ENCODE measurements around the gene UBE2M. TPM values are rescaled to one million over a fixed set of nuclear protein-coding genes. Genes with fewer than 3 reads are reported as not detected.

UBE2M gene
- total RNA-seq, 6 experiments from 2014 or later = 91.5 to 114 (median 106) TPM

DNA sequence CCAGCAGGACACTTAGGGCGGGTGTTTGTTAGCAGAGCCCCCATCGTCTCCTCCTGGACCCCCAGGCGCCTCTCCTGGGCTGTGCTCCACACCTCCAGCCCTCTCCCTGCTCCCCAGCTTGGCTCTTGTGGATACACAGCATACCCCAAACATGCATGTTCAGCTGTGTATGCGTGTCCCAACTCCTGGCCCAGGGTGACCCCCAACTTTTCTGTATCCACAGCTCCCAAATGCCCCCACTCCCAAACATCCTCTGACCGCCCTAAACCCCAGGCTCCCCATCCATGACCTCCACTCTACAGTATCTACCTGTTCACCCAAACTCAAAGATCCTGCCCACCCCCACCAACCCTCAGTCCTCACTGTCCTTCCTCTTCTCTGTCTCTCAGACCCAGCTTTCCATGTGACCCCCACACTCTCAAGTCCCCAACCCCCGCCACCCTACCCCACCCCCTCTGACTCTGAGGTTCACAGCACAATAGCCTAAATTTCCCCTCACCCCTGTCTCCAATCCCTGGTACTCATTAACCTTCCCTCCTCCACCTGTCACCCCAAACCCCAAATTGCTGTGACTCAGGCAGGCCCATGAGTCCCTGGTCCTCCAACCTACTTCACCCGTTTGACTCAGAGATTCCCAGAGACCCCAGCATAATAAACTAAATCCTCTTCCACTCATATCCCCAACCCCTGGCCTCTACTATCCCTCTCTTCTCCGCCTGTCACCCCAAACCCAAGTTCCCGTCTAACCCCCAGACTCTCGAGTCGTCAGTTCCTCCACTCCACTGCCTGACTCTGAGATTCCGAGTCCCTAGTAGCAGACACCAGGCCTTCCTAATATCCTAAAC is 968 bp downstream of the UBE2M start:
- TF ChIP-seq, protein P1, sequence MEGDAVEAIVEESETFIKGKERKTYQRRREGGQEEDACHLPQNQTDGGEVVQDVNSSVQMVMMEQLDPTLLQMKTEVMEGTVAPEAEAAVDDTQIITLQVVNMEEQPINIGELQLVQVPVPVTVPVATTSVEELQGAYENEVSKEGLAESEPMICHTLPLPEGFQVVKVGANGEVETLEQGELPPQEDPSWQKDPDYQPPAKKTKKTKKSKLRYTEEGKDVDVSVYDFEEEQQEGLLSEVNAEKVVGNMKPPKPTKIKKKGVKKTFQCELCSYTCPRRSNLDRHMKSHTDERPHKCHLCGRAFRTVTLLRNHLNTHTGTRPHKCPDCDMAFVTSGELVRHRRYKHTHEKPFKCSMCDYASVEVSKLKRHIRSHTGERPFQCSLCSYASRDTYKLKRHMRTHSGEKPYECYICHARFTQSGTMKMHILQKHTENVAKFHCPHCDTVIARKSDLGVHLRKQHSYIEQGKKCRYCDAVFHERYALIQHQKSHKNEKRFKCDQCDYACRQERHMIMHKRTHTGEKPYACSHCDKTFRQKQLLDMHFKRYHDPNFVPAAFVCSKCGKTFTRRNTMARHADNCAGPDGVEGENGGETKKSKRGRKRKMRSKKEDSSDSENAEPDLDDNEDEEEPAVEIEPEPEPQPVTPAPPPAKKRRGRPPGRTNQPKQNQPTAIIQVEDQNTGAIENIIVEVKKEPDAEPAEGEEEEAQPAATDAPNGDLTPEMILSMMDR (IDR thresholded peaks at IDR 0.05) = no peak
- peak overlapping the region; percentile 99 for H3K4me3 Mint-ChIP-seq
- H3K36me3 Mint-ChIP-seq (ENCODE audit: low read depth) = peaks cover 41% of the 10 kb centered on the region
- H3K27ac Mint-ChIP-seq = peak overlapping the region; percentile 100
- H3K9me3 Mint-ChIP-seq = peaks cover 4% of the 10 kb centered on the region; the same call in 1 of the 2 replicates
- H3K4me1 Mint-ChIP-seq (ENCODE audit: low read depth) = peaks cover 47% of the 10 kb centered on the region
- no peak for DNase-seq
- peaks cover 18% of the 10 kb centered on the region for H3K27me3 Mint-ChIP-seq (ENCODE audit: insufficient read depth)

DNA sequence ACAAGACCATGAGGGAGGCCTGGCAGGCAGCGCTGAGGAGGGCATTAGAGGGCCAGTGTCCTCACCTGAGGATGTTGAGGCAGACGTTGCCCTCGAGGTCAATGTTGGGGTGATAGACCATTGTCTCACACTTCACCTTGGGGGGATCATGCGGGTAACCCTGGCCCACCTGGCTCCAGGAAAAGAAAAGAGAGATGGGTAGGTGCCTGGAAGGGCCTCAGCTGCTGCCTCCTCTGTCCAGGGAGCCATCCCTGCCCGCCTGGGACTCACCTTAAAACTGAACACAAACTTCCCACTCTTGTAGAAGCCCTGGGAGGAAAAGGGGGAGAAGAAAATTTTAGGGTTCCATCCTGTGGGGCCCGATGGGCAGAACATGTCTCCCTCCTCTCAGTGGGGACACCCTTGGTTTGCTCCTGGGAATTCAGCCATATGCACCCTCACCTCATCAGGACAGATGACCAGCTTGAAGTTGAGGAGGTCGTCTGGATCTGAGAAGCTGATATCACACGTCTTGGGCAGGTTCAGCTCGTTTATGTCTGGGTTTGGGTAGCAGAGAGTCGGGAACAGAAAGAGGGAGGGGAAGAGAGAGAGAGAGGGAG is 1.7 kb downstream of the UBE2M start:
- Mint-ChIP-seq H3K4me3 (peak overlapping the region; percentile 99), H3K36me3 (ENCODE audit: low read depth) (peaks cover 48% of the 10 kb centered on the region), H3K27ac (peak overlapping the region; percentile 100), H3K4me1 (ENCODE audit: low read depth) (peaks cover 54% of the 10 kb centered on the region), H3K9me3 (peaks cover 4% of the 10 kb centered on the region; the same call in 1 of the 2 replicates), H3K27me3 (ENCODE audit: insufficient read depth) (peaks cover 19% of the 10 kb centered on the region)
- DNase-seq = no peak
- TF ChIP-seq, protein P1 (IDR thresholded peaks at IDR 0.05) = no peak

DNA sequence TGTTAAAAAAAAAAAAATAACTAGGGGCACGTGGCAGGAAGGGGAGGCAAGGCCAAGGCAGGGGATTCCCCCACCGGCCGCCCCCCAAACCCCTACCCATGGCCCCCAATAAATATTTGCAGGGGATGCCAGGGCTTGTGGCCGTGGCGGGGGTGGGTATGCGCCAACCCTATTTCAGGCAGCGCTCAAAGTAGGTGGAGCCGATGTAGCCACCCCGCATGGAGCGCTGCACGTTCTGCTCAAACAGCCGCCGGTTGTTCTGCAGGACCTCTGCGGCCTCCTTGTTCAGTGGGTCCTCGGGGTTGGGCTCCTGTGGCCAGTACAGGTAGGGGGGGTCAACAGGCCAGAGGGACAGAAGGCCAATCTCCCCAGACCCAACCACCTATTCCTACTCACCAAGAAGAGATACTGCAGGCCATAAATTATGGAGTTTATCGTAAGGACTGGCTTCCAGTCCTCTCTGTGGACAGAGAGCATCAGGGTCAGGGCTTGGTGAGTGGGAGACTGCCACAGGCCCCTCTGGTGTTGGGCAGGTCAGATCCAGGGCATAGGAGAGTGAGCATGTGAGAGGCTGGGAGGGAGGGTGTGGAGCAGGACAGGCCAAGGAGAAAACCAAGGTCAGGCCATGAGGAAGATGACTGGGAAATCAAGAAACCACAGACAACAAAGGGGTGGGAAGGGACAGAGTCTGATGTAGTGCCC is 2.3 kb downstream of the UBE2M start:
- peaks cover 4% of the 10 kb centered on the region; the same call in 1 of the 2 replicates for H3K9me3 Mint-ChIP-seq
- H3K36me3 Mint-ChIP-seq (ENCODE audit: low read depth) = peaks cover 49% of the 10 kb centered on the region
- peak overlapping the region; percentile 99 for H3K4me3 Mint-ChIP-seq
- peak overlapping the region; percentile 100 for H3K27ac Mint-ChIP-seq
- DNase-seq = no peak
- peaks cover 19% of the 10 kb centered on the region for H3K27me3 Mint-ChIP-seq (ENCODE audit: insufficient read depth)
- TF ChIP-seq, protein P1 (IDR thresholded peaks at IDR 0.05) = no peak
- peaks cover 54% of the 10 kb centered on the region for H3K4me1 Mint-ChIP-seq (ENCODE audit: low read depth)

DNA sequence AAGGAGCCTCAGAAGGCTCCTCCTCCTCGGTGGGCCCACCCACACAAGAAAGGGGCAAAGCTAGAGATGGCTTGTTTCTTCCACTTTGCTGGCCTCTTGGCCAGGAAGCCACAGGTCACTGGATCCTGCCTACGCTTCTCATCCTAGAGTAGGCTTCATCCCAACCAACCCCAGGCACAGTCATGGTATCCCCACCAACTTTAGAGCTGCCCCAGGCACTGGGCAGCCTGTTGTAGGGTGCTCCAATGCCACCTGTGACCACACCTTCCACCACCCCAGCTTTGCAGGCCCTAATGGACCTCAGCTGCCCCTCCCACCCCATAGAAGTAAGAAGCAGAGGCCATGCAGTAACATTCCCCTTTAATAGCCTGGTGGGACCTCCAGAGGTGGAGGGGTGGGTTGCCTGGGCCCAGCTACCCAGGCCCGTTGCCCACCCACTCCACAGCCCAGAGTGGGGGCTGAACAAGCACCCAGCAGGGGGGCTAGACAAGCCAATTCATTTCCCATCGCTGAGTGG is 3.0 kb downstream of the UBE2M start:
- Mint-ChIP-seq H3K27me3 (ENCODE audit: insufficient read depth) (peaks cover 19% of the 10 kb centered on the region), H3K4me1 (ENCODE audit: low read depth) (peaks cover 54% of the 10 kb centered on the region), H3K36me3 (ENCODE audit: low read depth) (peaks cover 48% of the 10 kb centered on the region), H3K9me3 (peaks cover 4% of the 10 kb centered on the region; the same call in 1 of the 2 replicates), H3K27ac (peak overlapping the region; percentile 98), H3K4me3 (peak overlapping the region; percentile 96)
- TF ChIP-seq, protein P1 (IDR thresholded peaks at IDR 0.05) = no peak
- no peak for DNase-seq
